SK-N-SH (cell line): ENCODE results near the gene CASZ1.

Experiments
- CTCF ChIP-seq: fragments of 200-600 bp; sonication (generic); IDR thresholded peaks from 2 replicates; pipeline ENCODE4 v1.6.1; 2017; ENCODE audit warnings: antibody characterized with exemption, mild to moderate bottlenecking, moderate library complexity
- EZH2phosphoT487 ChIP-seq: fragments of 200-600 bp; sonication (generic); IDR thresholded peaks from 2 replicates; pipeline ENCODE4 v1.6.1; 2017; ENCODE audit warnings: low read depth, mixed run types, mild to moderate bottlenecking, antibody characterized with exemption, moderate library complexity, borderline replicate concordance
- FOXM1 ChIP-seq: IDR thresholded peaks from 2 replicates; pipeline ENCODE4 v1.4.0; 2012; ENCODE audit warnings: low read depth, mild to moderate bottlenecking
- GABPA ChIP-seq: IDR thresholded peaks from 2 replicates; pipeline ENCODE4 v1.4.0; 2012; ENCODE audit warnings: low read depth, mild to moderate bottlenecking
- JUND ChIP-seq: IDR thresholded peaks from 2 replicates; pipeline ENCODE4 v1.4.0; 2012
- MAX ChIP-seq: IDR thresholded peaks from 2 replicates; pipeline ENCODE4 v1.4.0; 2012; ENCODE audit warnings: low read depth
- MXI1 ChIP-seq: IDR thresholded peaks from 2 replicates; pipeline ENCODE4 v1.6.1; 2012; ENCODE audit warnings: mild to moderate bottlenecking, low read depth, low read length, improper control_type of control experiment
- POLR2AphosphoS5 ChIP-seq: IDR thresholded peaks from 2 replicates; pipeline ENCODE4 v1.6.1; 2012; ENCODE audit warnings: low read depth, low read length
- RAD21 ChIP-seq: IDR thresholded peaks from 2 replicates; pipeline ENCODE4 v1.6.1; 2012; ENCODE audit warnings: mild to moderate bottlenecking, low read length
- SMC3 ChIP-seq: IDR thresholded peaks from 2 replicates; pipeline ENCODE4 v1.6.1; 2012; ENCODE audit warnings: low read depth, low read length, improper control_type of control experiment
- TAF1 ChIP-seq: IDR thresholded peaks from 2 replicates; pipeline ENCODE4 v1.6.1; 2012; ENCODE audit warnings: low read depth, mild to moderate bottlenecking, low read length, moderate library complexity, borderline replicate concordance
- YY1 ChIP-seq: IDR thresholded peaks from 2 replicates; pipeline ENCODE4 v1.4.0; 2012; ENCODE audit warnings: low read depth, mild to moderate bottlenecking
- ZBTB33 ChIP-seq: IDR thresholded peaks from 2 replicates; pipeline ENCODE4 v1.4.0; 2012; ENCODE audit warnings: low read depth, borderline replicate concordance

GRCh38 chr1:10691075-10691739, 105.2 kb downstream of the CASZ1 start:
- TF ChIP-seq TAF1 (no peak), CTCF (no peak), MXI1 (no peak), EZH2phosphoT487 (no peak), GABPA (no peak), SMC3 (no peak), POLR2AphosphoS5 (no peak), JUND (no peak), FOXM1 (no peak), RAD21 (no peak), ZBTB33 (no peak), MAX (no peak), YY1 (no peak)
